Trophoblast cell (in vitro differentiated cells and primary cell): ENCODE data around the gene IL4. TPM values are rescaled to one million over a fixed set of nuclear protein-coding genes. Genes with fewer than 3 reads are reported as not detected.

Source experiments
- DNase-seq, 2 donors: peaks; one replicate each; pipeline ENCODE4 v3.0.0-alpha.2; 2016
- H2AFZ ChIP-seq: 2 replicates; pipeline ENCODE4 v1.6.1; 2013; ENCODE audit warnings: low read length, moderate library complexity, mild to moderate bottlenecking; ENCODE audit not compliant: insufficient read depth, poor library complexity
- H2AK5ac ChIP-seq: 2 replicates; pipeline ENCODE4 v1.6.1; 2013; ENCODE audit warnings: mild to moderate bottlenecking, low read length
- H2BK120ac ChIP-seq: 2 replicates; pipeline ENCODE4 v1.6.1; 2013; ENCODE audit warnings: low read length, mild to moderate bottlenecking, moderate library complexity; ENCODE audit not compliant: insufficient read depth, poor library complexity
- H2BK12ac ChIP-seq: 2 replicates; pipeline ENCODE4 v1.6.1; 2013; ENCODE audit warnings: mild to moderate bottlenecking, low read length, moderate library complexity
- H2BK5ac ChIP-seq: 2 replicates; pipeline ENCODE4 v1.6.1; 2013; ENCODE audit warnings: low read length, low read depth, moderate library complexity, mild to moderate bottlenecking; ENCODE audit not compliant: poor library complexity
- H3K14ac ChIP-seq: 2 replicates; pipeline ENCODE4 v1.6.1; 2013; ENCODE audit warnings: mild to moderate bottlenecking, low read length
- H3K18ac ChIP-seq: 2 replicates; pipeline ENCODE4 v1.6.1; 2013; ENCODE audit warnings: mild to moderate bottlenecking, low read length
- H3K23ac ChIP-seq: 2 replicates; pipeline ENCODE4 v1.6.1; 2013; ENCODE audit warnings: low read length
- H3K27ac ChIP-seq: 2 replicates; pipeline ENCODE4 v1.5.1; 2013; ENCODE audit warnings: low read depth, mild to moderate bottlenecking, inconsistent platforms, low read length, moderate library complexity
- H3K27me3 ChIP-seq: 2 replicates; pipeline ENCODE4 v1.6.1; 2013; ENCODE audit warnings: inconsistent platforms, mild to moderate bottlenecking, low read length, moderate library complexity; ENCODE audit not compliant: insufficient read depth
- H3K36me3 ChIP-seq, 2 experiments: 1 replicate in 1 of 2; 2 replicates in 1 of 2; pipeline ENCODE4 v1.6.1; 2013; ENCODE audit warnings: low read length in 2 of 2, mild to moderate bottlenecking in 2 of 2, moderate library complexity in 1 of 2; ENCODE audit not compliant: insufficient read depth in 2 of 2, control insufficient read depth in 1 of 2
- H3K4ac ChIP-seq: 2 replicates; pipeline ENCODE4 v1.6.1; 2013; ENCODE audit warnings: low read depth, mild to moderate bottlenecking, low read length, moderate library complexity
- H3K4me1 ChIP-seq, 2 experiments: 1 replicate in 1 of 2; 2 replicates in 1 of 2; pipeline ENCODE4 v1.6.1; 2013; ENCODE audit warnings: low read length in 2 of 2, mild to moderate bottlenecking in 2 of 2, moderate library complexity in 1 of 2; ENCODE audit not compliant: insufficient read depth in 2 of 2, control insufficient read depth in 1 of 2
- H3K4me2 ChIP-seq: 2 replicates; pipeline ENCODE4 v1.6.1; 2013; ENCODE audit warnings: inconsistent platforms, mild to moderate bottlenecking, low read length, moderate library complexity
- H3K4me3 ChIP-seq: 2 replicates; pipeline ENCODE4 v1.5.1; 2013; ENCODE audit warnings: mild to moderate bottlenecking, low read depth, low read length, inconsistent platforms
- H3K79me1 ChIP-seq: one replicate; pipeline ENCODE4 v1.6.1; 2013; ENCODE audit warnings: low read length
- H3K79me2 ChIP-seq: 2 replicates; pipeline ENCODE4 v1.6.1; 2013; ENCODE audit warnings: low read length, mild to moderate bottlenecking; ENCODE audit not compliant: control insufficient read depth, insufficient read depth, poor library complexity
- H3K9ac ChIP-seq: 2 replicates; pipeline ENCODE4 v1.6.1; 2013; ENCODE audit warnings: mild to moderate bottlenecking, low read length
- H3K9me3 ChIP-seq: 2 replicates; pipeline ENCODE4 v1.6.1; 2013; ENCODE audit warnings: low read depth, mild to moderate bottlenecking, control low read depth, inconsistent platforms, low read length; ENCODE audit not compliant: insufficient read depth
- H4K12ac ChIP-seq: 2 replicates; pipeline ENCODE4 v1.6.1; 2013; ENCODE audit warnings: low read depth, mild to moderate bottlenecking, low read length, moderate library complexity
- H4K8ac ChIP-seq: 2 replicates; pipeline ENCODE4 v1.6.1; 2013; ENCODE audit warnings: low read depth, mild to moderate bottlenecking, low read length, moderate library complexity
- H4K91ac ChIP-seq: one replicate; pipeline ENCODE4 v1.6.1; 2013; ENCODE audit warnings: low read depth, mild to moderate bottlenecking, low read length, moderate library complexity
- WGBS: extraction: QIAGEN DNeasy Blood & Tissue Kit; methylation state at CpG from one replicate; pipeline ENCODE4 v1.1.7; 2013; ENCODE audit warnings: missing lambda C conversion rate; ENCODE audit not compliant: insufficient read length, insufficient coverage; ENCODE audit errors: extremely low coverage; 5-methylcytosine and 5-hydroxymethylcytosine counted together
- polyA plus RNA-seq: library from polyadenylated mRNA; stranded (reverse); fragments of 200-250 nt; gene quantifications from 2 replicates; pipeline ENCODE4 v1.2.3, GENCODE V29; 2013

The IL4 gene
- polyA plus RNA-seq: not detected in 2 replicates

- Histone ChIP-seq H3K27ac (no peak within 1 kb of the TSS), H3K4ac (no peak within 1 kb of the TSS), H4K8ac (no peak within 1 kb of the TSS), H2AK5ac (no peak within 1 kb of the TSS), H3K23ac (no peak within 1 kb of the TSS), H3K4me1 (no peaks in the 10 kb centered on the region), H3K4me2 (no peak within 1 kb of the TSS), H3K27me3 (no peaks in the 10 kb centered on the region), H3K79me2 (no peaks in the 10 kb centered on the region), H3K18ac (no peak within 1 kb of the TSS), H4K12ac (no peak within 1 kb of the TSS), H3K9me3 (no peaks in the 10 kb centered on the region), H2AFZ (no peak within 1 kb of the TSS), H3K79me1 (no peaks in the 10 kb centered on the region), H4K91ac (no peak within 1 kb of the TSS), H2BK12ac (no peak within 1 kb of the TSS), H2BK5ac (no peak within 1 kb of the TSS), H3K14ac (no peak within 1 kb of the TSS), H2BK120ac (no peak within 1 kb of the TSS), H3K9ac (no peak within 1 kb of the TSS), H3K4me3 (no peak within 1 kb of the TSS), H3K36me3 (no peaks in the 10 kb centered on the region)
- no peak for DNase-seq
- no CpG with 5 or more reads among the region's 14 CpGs for WGBS
These were observed at the start of gene IL4 for GRCh38 chr5:132673939-132674630. IL4 (plus strand) TSS chr5:132673989; CDS start chr5:132674051, 62 bp downstream.

- H2BK12ac ChIP-seq: no peak overlapping the region
- no peak overlapping the region for H3K27ac ChIP-seq
- no peak overlapping the region for H3K4ac ChIP-seq
- no peak overlapping the region for H4K91ac ChIP-seq
- H3K9ac ChIP-seq: no peak overlapping the region
- H3K23ac ChIP-seq: no peak overlapping the region
- H3K79me1 ChIP-seq: no peaks in the 10 kb centered on the region
- no peak for DNase-seq
- H2BK120ac ChIP-seq: no peak overlapping the region
- H3K79me2 ChIP-seq: no peaks in the 10 kb centered on the region
- WGBS: no CpG with 5 or more reads among the region's 2 CpGs
- H3K14ac ChIP-seq: no peak overlapping the region
- H3K4me2 ChIP-seq: no peak overlapping the region
- no peaks in the 10 kb centered on the region for H3K4me1 ChIP-seq
- H2AFZ ChIP-seq: no peak overlapping the region
- no peak overlapping the region for H4K8ac ChIP-seq
- no peak overlapping the region for H2BK5ac ChIP-seq
- H3K9me3 ChIP-seq: no peaks in the 10 kb centered on the region
- no peak overlapping the region for H2AK5ac ChIP-seq
- no peak overlapping the region for H3K4me3 ChIP-seq
- H3K36me3 ChIP-seq: peaks cover 0 to 3% of the 10 kb centered on the region in 2 experiments
- no peak overlapping the region for H4K12ac ChIP-seq
- H3K18ac ChIP-seq: no peak overlapping the region
- H3K27me3 ChIP-seq: no peaks in the 10 kb centered on the region
These were observed 46.3 kb upstream of the IL4 start for GRCh38 chr5:132627470-132627869.

- no peak overlapping the region for H3K14ac ChIP-seq
- H3K4ac ChIP-seq: no peak overlapping the region
- no peak overlapping the region for H3K4me3 ChIP-seq
- no peaks in the 10 kb centered on the region for H3K9me3 ChIP-seq
- no peak overlapping the region for H2AFZ ChIP-seq
- H3K36me3 ChIP-seq: peaks cover 0 to 3% of the 10 kb centered on the region in 2 experiments
- no peak overlapping the region for H4K91ac ChIP-seq
- no peak overlapping the region for H3K18ac ChIP-seq
- no peak overlapping the region for H4K8ac ChIP-seq
- H3K4me1 ChIP-seq: no peaks in the 10 kb centered on the region
- no peaks in the 10 kb centered on the region for H3K79me2 ChIP-seq
- H3K27ac ChIP-seq: no peak overlapping the region
- H2AK5ac ChIP-seq: no peak overlapping the region
- H4K12ac ChIP-seq: no peak overlapping the region
- H3K27me3 ChIP-seq: no peaks in the 10 kb centered on the region
- H3K4me2 ChIP-seq: no peak overlapping the region
- H3K79me1 ChIP-seq: no peaks in the 10 kb centered on the region
- H2BK120ac ChIP-seq: no peak overlapping the region
- no peak for DNase-seq
- no peak overlapping the region for H2BK5ac ChIP-seq
- H3K9ac ChIP-seq: no peak overlapping the region
- no peak overlapping the region for H2BK12ac ChIP-seq
- no CpG with 5 or more reads among the region's 2 CpGs for WGBS
- no peak overlapping the region for H3K23ac ChIP-seq
These were observed 45.0 kb upstream of the IL4 start for GRCh38 chr5:132628814-132629213.

GRCh38 chr5:132629230-132629944, 44.4 kb upstream of the IL4 start:
- H2AFZ ChIP-seq: no peak overlapping the region
- H2BK12ac ChIP-seq: no peak overlapping the region
- no peak overlapping the region for H2AK5ac ChIP-seq
- no peak overlapping the region for H3K4me2 ChIP-seq
- H3K9ac ChIP-seq: no peak overlapping the region
- no peaks in the 10 kb centered on the region for H3K4me1 ChIP-seq
- no peak overlapping the region for H3K23ac ChIP-seq
- H2BK120ac ChIP-seq: no peak overlapping the region
- peaks cover 0 to 3% of the 10 kb centered on the region in 2 experiments for H3K36me3 ChIP-seq
- no peaks in the 10 kb centered on the region for H3K79me2 ChIP-seq
- no peak overlapping the region for H2BK5ac ChIP-seq
- H3K79me1 ChIP-seq: no peaks in the 10 kb centered on the region
- DNase-seq: no peak
- no peak overlapping the region for H3K14ac ChIP-seq
- H4K12ac ChIP-seq: no peak overlapping the region
- no peaks in the 10 kb centered on the region for H3K27me3 ChIP-seq
- WGBS: no CpG with 5 or more reads among the region's 5 CpGs
- H3K4me3 ChIP-seq: no peak overlapping the region
- no peak overlapping the region for H4K91ac ChIP-seq
- H3K9me3 ChIP-seq: no peaks in the 10 kb centered on the region
- no peak overlapping the region for H3K27ac ChIP-seq
- no peak overlapping the region for H3K4ac ChIP-seq
- no peak overlapping the region for H3K18ac ChIP-seq
- H4K8ac ChIP-seq: no peak overlapping the region
